Globus pallidus (tissue), 1 donor: ENCODE data around the gene ZIC3.

Source experiments
- DNase-seq: peaks from one replicate; pipeline ENCODE4 v3.0.0-alpha.2; 2015; ENCODE audit warnings: low spot score

The ZIC3 gene

DNA sequence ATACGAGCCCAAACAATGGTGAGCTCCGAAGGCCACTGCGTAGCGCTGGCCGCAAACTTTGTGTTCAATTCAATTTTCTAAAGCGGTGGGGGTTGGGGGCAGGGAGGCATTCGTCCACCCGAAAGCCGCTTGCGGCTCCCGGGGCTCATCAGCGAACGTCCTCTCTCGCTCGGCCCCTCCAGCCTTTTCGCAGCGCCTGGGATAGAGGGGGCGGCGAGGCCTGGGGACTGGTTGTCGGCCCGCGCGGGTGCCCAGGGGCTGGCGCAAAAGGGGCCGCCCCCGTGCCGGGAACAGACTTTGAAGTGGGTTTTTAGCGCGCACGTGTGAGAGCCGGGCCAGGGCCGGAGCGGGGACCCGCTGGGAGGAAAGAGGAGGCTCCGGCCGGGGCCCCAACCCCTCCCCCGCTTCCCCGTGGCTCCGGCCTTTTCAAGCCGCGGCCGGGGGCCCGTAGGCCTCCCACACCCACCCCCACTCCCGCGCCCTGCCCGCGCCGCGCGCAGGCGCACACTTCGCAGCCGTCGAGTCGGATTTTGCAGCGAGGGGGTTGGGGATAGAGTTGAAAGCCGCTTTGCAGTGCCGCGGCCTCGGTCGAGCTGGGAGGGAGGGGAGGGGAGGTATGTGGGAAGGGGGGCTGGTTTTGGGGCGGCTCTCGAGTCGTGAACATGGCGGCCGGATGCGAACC lies 8.3 kb downstream of the ZIC3 start:
- DNase-seq, result no peak

GRCh38 chrX:137574784-137575293 lies 8.9 kb downstream of the ZIC3 start:
- DNase-seq, result no peak

- no peak for DNase-seq
Measured at GRCh38 chrX:137575596-137576255, 9.8 kb downstream of the ZIC3 start.

DNA sequence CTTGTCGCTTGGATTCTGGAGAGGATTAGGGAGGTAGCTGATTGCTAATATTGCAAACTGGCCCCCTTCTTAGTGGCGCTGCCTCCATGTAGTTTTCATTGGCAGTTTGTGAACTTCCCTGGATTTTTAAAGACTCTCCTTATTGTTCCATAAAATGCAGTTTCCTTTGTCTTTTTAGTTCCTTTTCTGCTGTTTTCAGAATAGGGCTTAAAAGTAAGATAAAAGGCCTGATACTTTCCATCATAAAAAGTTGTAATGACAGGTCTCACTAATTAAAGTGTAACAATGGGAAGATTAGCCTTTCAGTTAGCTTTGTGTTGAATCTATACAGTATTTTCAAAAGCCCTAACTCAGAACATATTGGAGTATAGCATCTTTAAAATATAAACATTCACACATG lies 21.2 kb downstream of the ZIC3 start:
- DNase-seq, result no peak

DNA sequence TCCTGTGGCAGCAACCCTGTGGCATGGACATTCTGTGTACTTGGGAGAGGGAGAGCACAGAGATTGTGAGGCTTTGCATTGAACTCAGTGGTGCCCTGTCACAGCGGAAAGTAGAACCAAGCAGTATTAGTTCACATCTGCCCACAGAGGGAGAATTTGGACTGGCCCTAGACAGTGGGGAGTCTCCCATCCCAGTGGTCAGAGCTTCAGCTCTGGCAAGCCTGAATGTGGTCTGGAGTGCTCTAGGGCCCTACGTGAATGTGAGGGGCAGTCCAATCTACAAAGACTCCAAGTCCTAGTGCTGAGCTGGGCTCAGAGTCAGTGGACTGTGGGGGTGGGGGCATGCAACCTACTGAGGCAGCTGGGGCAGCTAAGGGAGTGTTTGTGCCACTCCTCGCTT lies 34.8 kb downstream of the ZIC3 start:
- DNase-seq, result no peak
